IMR-90 (cell line): ENCODE measurements around the gene PPL. TPM values are rescaled to one million over a fixed set of nuclear protein-coding genes. Genes with fewer than 3 reads are reported as not detected.

Experiments
- ATAC-seq: fragments of 200-7000 bp; cut with Tn5 transposase; 2 replicates; pipeline ENCODE4 v1.9.1; 2020; ENCODE audit warnings: low read depth, mild to moderate bottlenecking, moderate library complexity
- BruUV-seq: library from RNA; stranded (reverse); fragments of 400-500 nt; replicated peaks from 2 replicates; lab custom pipeline; 2021; lab: Mats Ljungman, UMichigan
- CTCF ChIA-PET: fragments of 300-600 bp; formaldehyde crosslinking; extraction: SDS; loops from one replicate; lab custom pipeline; 2021; ENCODE audit warnings: antibody characterized with exemption; lab: Yijun Ruan, JAX
- POLR2A ChIA-PET: fragments of 300-600 bp; sonication (Branson Sonifier 250); formaldehyde crosslinking; loops from one replicate; lab custom pipeline; 2022; ENCODE audit warnings: antibody characterized with exemption; ENCODE audit not compliant: unreplicated experiment; lab: Charles Lee
- DNase-seq: peaks from one replicate; pipeline ENCODE4 v3.0.0; 2013
- H2AFZ ChIP-seq: replicated peaks from 2 replicates; pipeline ENCODE3; 2013; ENCODE audit warnings: low read length, mild to moderate bottlenecking; ENCODE audit not compliant: poor library complexity
- H2AK5ac ChIP-seq: 2 replicates; pipeline ENCODE4 v1.6.1; 2013; ENCODE audit warnings: low read depth, low read length, inconsistent platforms
- H2AK9ac ChIP-seq: replicated peaks from 2 replicates; pipeline ENCODE3; 2013; ENCODE audit warnings: mild to moderate bottlenecking, low read depth, low read length, moderate library complexity; ENCODE audit not compliant: poor library complexity
- H2BK120ac ChIP-seq: 2 replicates; pipeline ENCODE4 v1.6.1; 2013; ENCODE audit warnings: low read depth, low read length, inconsistent platforms
- H2BK15ac ChIP-seq: 3 replicates; pipeline ENCODE4 v1.6.1; 2013; ENCODE audit warnings: low read depth, low read length, inconsistent platforms
- H2BK20ac ChIP-seq: 2 replicates; pipeline ENCODE4 v1.6.1; 2013; ENCODE audit warnings: low read depth, mild to moderate bottlenecking, inconsistent platforms, low read length, moderate library complexity
- H2BK5ac ChIP-seq: 2 replicates; pipeline ENCODE4 v1.6.1; 2013; ENCODE audit warnings: mild to moderate bottlenecking, low read depth, low read length, inconsistent platforms; ENCODE audit not compliant: poor library complexity, severe bottlenecking
- H3K14ac ChIP-seq: replicated peaks from 2 replicates; pipeline ENCODE4 v1.6.1; 2013; ENCODE audit warnings: low read depth, low read length, inconsistent platforms
- H3K18ac ChIP-seq: 2 replicates; pipeline ENCODE4 v1.6.1; 2013; ENCODE audit warnings: low read depth, low read length, control low read depth
- H3K23ac ChIP-seq: 2 replicates; pipeline ENCODE4 v1.6.1; 2013; ENCODE audit warnings: low read depth, low read length, inconsistent platforms
- H3K27ac ChIP-seq: 2 replicates; pipeline ENCODE4 v1.5.1; 2013; ENCODE audit warnings: mild to moderate bottlenecking, control low read depth, low read length; ENCODE audit not compliant: insufficient read depth
- H3K27me3 ChIP-seq: 2 replicates; pipeline ENCODE4 v1.6.1; 2013; ENCODE audit warnings: low read length; ENCODE audit not compliant: control insufficient read depth, insufficient read depth
- H3K36me3 ChIP-seq: 2 replicates; pipeline ENCODE4 v1.6.1; 2013; ENCODE audit warnings: low read length, mixed read lengths; ENCODE audit not compliant: control insufficient read depth, insufficient read depth
- H3K4ac ChIP-seq: 2 replicates; pipeline ENCODE4 v1.6.1; 2013; ENCODE audit warnings: low read depth, low read length, inconsistent platforms
- H3K4me1 ChIP-seq: 2 replicates; pipeline ENCODE4 v1.6.1; 2013; ENCODE audit warnings: low read length, mixed read lengths; ENCODE audit not compliant: control insufficient read depth, insufficient read depth
- H3K4me2 ChIP-seq: 2 replicates; pipeline ENCODE4 v1.6.1; 2013; ENCODE audit warnings: low read depth, mild to moderate bottlenecking, control low read depth, low read length, moderate library complexity
- H3K4me3 ChIP-seq: 2 replicates; pipeline ENCODE4 v1.5.1; 2013; ENCODE audit warnings: low read depth, mild to moderate bottlenecking, control low read depth, low read length, moderate library complexity; ENCODE audit not compliant: insufficient read depth
- H3K56ac ChIP-seq: 2 replicates; pipeline ENCODE4 v1.6.1; 2013; ENCODE audit warnings: low read length, inconsistent platforms; ENCODE audit not compliant: insufficient read depth; ENCODE audit errors: extremely low read depth
- H3K79me1 ChIP-seq, 2 experiments: 2 replicates each; pipeline ENCODE4 v1.6.1; 2013; ENCODE audit warnings: low read length in 2 of 2, inconsistent platforms in 1 of 2, low read depth in 1 of 2
- H3K9ac ChIP-seq: 2 replicates; pipeline ENCODE4 v1.6.1; 2013; ENCODE audit warnings: low read depth, low read length, control low read depth
- H3K9me1 ChIP-seq: 2 replicates; pipeline ENCODE4 v1.6.1; 2013; ENCODE audit warnings: low read length, inconsistent platforms; ENCODE audit not compliant: insufficient read depth
- H3K9me3 ChIP-seq: 2 replicates; pipeline ENCODE4 v1.6.1; 2013; ENCODE audit warnings: low read length; ENCODE audit not compliant: control insufficient read depth, insufficient read depth
- H4K20me1 ChIP-seq: 2 replicates; pipeline ENCODE4 v1.6.1; 2013; ENCODE audit warnings: low read length, inconsistent platforms; ENCODE audit not compliant: insufficient read depth
- H4K5ac ChIP-seq: 2 replicates; pipeline ENCODE4 v1.6.1; 2013; ENCODE audit warnings: mild to moderate bottlenecking, low read depth, low read length, control low read depth
- H4K8ac ChIP-seq, 2 experiments: 2 replicates each; pipeline ENCODE4 v1.6.1; 2013; ENCODE audit warnings: low read depth in 2 of 2, low read length in 2 of 2, control low read depth in 1 of 2, inconsistent platforms in 1 of 2
- H4K91ac ChIP-seq: 2 replicates; pipeline ENCODE4 v1.6.1; 2013; ENCODE audit warnings: low read depth, low read length, inconsistent platforms; ENCODE audit not compliant: insufficient read depth
- BHLHE40 ChIP-seq: fragments of 150-350 bp; IDR thresholded peaks from 2 replicates; pipeline ENCODE4 v1.6.1; 2016; ENCODE audit warnings: mild to moderate bottlenecking, low read depth, low read length
- CEBPB ChIP-seq: IDR thresholded peaks from 2 replicates; pipeline ENCODE4 v1.6.1; 2012; ENCODE audit warnings: low read depth, low read length, improper control_type of control experiment
- CHD1 ChIP-seq: IDR thresholded peaks from 2 replicates; pipeline ENCODE4 v1.6.1; 2012; ENCODE audit warnings: low read depth, low read length, improper control_type of control experiment
- FOS ChIP-seq: fragments of 150-350 bp; IDR thresholded peaks from 2 replicates; pipeline ENCODE4 v1.6.1; 2016; ENCODE audit warnings: low read depth, low read length
- MAFK ChIP-seq: IDR thresholded peaks from 2 replicates; pipeline ENCODE4 v1.6.1; 2012; ENCODE audit warnings: low read depth, low read length, improper control_type of control experiment
- MAZ ChIP-seq: IDR thresholded peaks from 2 replicates; pipeline ENCODE4 v1.6.1; 2012; ENCODE audit warnings: low read depth, mild to moderate bottlenecking, low read length, improper control_type of control experiment, moderate library complexity, borderline replicate concordance
- MXI1 ChIP-seq: IDR thresholded peaks from 2 replicates; pipeline ENCODE4 v1.6.1; 2012; ENCODE audit warnings: low read depth, mild to moderate bottlenecking, low read length, moderate library complexity, borderline replicate concordance
- NFE2L2 ChIP-seq: fragments of 150-350 bp; IDR thresholded peaks from 2 replicates; pipeline ENCODE4 v1.6.1; 2016; ENCODE audit warnings: low read depth, mild to moderate bottlenecking, low read length
- POLR2A ChIP-seq: IDR thresholded peaks from 2 replicates; pipeline ENCODE4 v1.6.1; 2012; ENCODE audit warnings: mild to moderate bottlenecking, low read depth, low read length
- RAD21 ChIP-seq: IDR thresholded peaks from 2 replicates; pipeline ENCODE4 v1.6.1; 2012; ENCODE audit warnings: low read length, improper control_type of control experiment
- RCOR1 ChIP-seq: IDR thresholded peaks from 2 replicates; pipeline ENCODE4 v1.6.1; 2012; ENCODE audit warnings: mild to moderate bottlenecking, low read length, improper control_type of control experiment; ENCODE audit not compliant: insufficient replicate concordance
- RFX5 ChIP-seq: IDR thresholded peaks from 2 replicates; pipeline ENCODE4 v1.8.0; 2012; ENCODE audit warnings: low read depth, mild to moderate bottlenecking, low read length, moderate library complexity
- SMC3 ChIP-seq: fragments of 150-350 bp; IDR thresholded peaks from 2 replicates; pipeline ENCODE4 v1.6.1; 2016; ENCODE audit warnings: low read depth, mild to moderate bottlenecking, antibody characterized with exemption, low read length, moderate library complexity
- WGBS, 2 experiments: methylation state at CpG; one replicate each; pipeline versions ENCODE4 v1.1.5 to v1.1.7; 2013; ENCODE audit warnings: missing lambda C conversion rate in 2 of 2; ENCODE audit not compliant: insufficient read length in 1 of 2; ENCODE audit errors: extremely low coverage in 2 of 2; 5-methylcytosine and 5-hydroxymethylcytosine counted together
- dilution Hi-C: fragments of 300-500 bp; cut with HindIII; formaldehyde crosslinking; loops from one replicate; pipeline ENCODE4 v1.14.3; 2018; ENCODE audit warnings: low sequenced_read_pairs; ENCODE audit not compliant: unreplicated experiment
- in situ Hi-C: fragments of 300-500 bp; cut with MboI; formaldehyde crosslinking; loops from 3 replicates; pipeline ENCODE4 v1.14.3; 2019; ENCODE audit warnings: low sequenced_read_pairs, inconsistent platforms, mixed read lengths
- intact Hi-C: fragments of 100-400 bp; cut with micrococcal nuclease; formaldehyde crosslinking; loops from 2 replicates; pipeline ENCODE4 v1.10.0; 2022
- polyA plus RNA-seq, 3 experiments: library from polyadenylated mRNA; depleted of rRNA; stranded (reverse); fragments of >200 nt; gene quantifications; 2 replicates each; pipeline ENCODE4 v1.2.3, GENCODE V29; 2012; ENCODE audit warnings: low replicate concordance in 1 of 3
- total RNA-seq: library from RNA; depleted of rRNA; stranded (reverse); fragments of >200 nt; gene quantifications from 2 replicates; pipeline ENCODE4 v1.2.3, GENCODE V29; 2012
- TF ChIP-seq, protein P1 (sequence below): fragments of 150-350 bp; IDR thresholded peaks from 2 replicates; pipeline ENCODE4 v1.6.1; 2017; ENCODE audit warnings: mild to moderate bottlenecking, antibody characterized with exemption, low read length, low read depth
- TF ChIP-seq, protein P2 (sequence below): conservative IDR thresholded peaks from 2 replicates; pipeline ENCODE4 v1.5.1; 2012; ENCODE audit warnings: mild to moderate bottlenecking, low read depth, low read length, improper control_type of control experiment

Gene PPL
- total and polyA plus RNA-seq, 2 of the 4 experiments (the other 2 are of a cell fraction) = 0.34 to 0.36 TPM

DNA sequence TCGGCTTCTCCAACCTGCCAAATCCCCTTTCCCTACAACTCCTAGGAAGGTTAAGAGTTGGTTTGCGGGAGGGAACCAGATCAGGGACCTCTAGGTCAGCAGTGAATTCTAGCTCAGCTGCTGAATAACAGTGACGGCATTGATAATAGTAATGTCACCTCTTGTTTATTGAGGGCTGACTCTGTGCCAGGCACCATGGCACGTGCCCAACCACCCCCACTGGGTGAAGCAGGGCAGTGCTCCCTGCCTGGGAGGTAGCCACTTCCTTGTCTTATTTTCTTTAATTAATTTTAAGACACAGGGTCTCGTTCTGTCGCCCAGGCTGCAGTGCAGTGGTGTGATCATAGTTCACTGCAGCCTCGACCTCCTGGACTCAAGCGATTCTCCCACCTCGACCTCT, 5.5 kb upstream of the PPL start:
- H3K18ac ChIP-seq = peak overlapping the region; percentile 72
- peak overlapping the region; percentile 94 for H3K27ac ChIP-seq
- no peak overlapping the region for H2AFZ ChIP-seq
- ChIA-PET POLR2A (no interaction called here), CTCF (no interaction called here)
- H3K9me3 ChIP-seq = no peaks in the 10 kb centered on the region
- H3K9me1 ChIP-seq = peaks cover 22% of the 10 kb centered on the region; the same call in 1 of the 2 replicates
- peak overlapping the region; percentile 88 for H2BK5ac ChIP-seq
- peaks cover 29% of the 10 kb centered on the region for H3K4me1 ChIP-seq
- in situ Hi-C loops (loop anchor here (10.0 kb wide), 1 partner anchor 58 kb away; no protein-coding TSS in a partner anchor), dilution Hi-C loops (no loop called here), intact Hi-C loops (loop anchor here (2.0 to 5.0 kb wide), 3 partner anchors 26 to 94 kb away; no protein-coding TSS in a partner anchor)
- H2AK5ac ChIP-seq = peak overlapping the region; percentile 94
- no peak overlapping the region for H3K4me3 ChIP-seq
- H3K56ac ChIP-seq = peak overlapping the region; percentile 72; the same call in 1 of the 2 replicates
- H4K91ac ChIP-seq = peak overlapping the region; percentile 95
- peak overlapping the region; percentile 69; the same call in 2 of the 3 replicates for H2BK15ac ChIP-seq
- peak overlapping the region; percentile 33; the same call in 1 of the 2 replicates for H3K9ac ChIP-seq
- H2BK120ac ChIP-seq = peak overlapping the region; percentile 91
- H4K5ac ChIP-seq = peak overlapping the region; percentile 87
- peak overlapping the region; percentile 1 for H2AK9ac ChIP-seq
- H3K4me2 ChIP-seq = no peak overlapping the region; the same call in 1 of the 2 replicates
- peak overlapping the region; percentile 56 to 65 for H4K8ac ChIP-seq
- H3K23ac ChIP-seq = peak overlapping the region; percentile 1; the same call in 1 of the 2 replicates
- peak overlapping the region; percentile 80; the same call in 1 of the 2 replicates for H3K14ac ChIP-seq
- ATAC-seq = no peak
- peak overlapping the region; percentile 83 for H2BK20ac ChIP-seq
- no peak for DNase-seq
- H3K4ac ChIP-seq = peak overlapping the region; percentile 91
- no peak for TF ChIP-seq RAD21
- TF ChIP-seq, protein P1, sequence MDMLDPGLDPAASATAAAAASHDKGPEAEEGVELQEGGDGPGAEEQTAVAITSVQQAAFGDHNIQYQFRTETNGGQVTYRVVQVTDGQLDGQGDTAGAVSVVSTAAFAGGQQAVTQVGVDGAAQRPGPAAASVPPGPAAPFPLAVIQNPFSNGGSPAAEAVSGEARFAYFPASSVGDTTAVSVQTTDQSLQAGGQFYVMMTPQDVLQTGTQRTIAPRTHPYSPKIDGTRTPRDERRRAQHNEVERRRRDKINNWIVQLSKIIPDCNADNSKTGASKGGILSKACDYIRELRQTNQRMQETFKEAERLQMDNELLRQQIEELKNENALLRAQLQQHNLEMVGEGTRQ = no peak
- TF ChIP-seq NFE2L2 = no peak
- TF ChIP-seq, protein P2, sequence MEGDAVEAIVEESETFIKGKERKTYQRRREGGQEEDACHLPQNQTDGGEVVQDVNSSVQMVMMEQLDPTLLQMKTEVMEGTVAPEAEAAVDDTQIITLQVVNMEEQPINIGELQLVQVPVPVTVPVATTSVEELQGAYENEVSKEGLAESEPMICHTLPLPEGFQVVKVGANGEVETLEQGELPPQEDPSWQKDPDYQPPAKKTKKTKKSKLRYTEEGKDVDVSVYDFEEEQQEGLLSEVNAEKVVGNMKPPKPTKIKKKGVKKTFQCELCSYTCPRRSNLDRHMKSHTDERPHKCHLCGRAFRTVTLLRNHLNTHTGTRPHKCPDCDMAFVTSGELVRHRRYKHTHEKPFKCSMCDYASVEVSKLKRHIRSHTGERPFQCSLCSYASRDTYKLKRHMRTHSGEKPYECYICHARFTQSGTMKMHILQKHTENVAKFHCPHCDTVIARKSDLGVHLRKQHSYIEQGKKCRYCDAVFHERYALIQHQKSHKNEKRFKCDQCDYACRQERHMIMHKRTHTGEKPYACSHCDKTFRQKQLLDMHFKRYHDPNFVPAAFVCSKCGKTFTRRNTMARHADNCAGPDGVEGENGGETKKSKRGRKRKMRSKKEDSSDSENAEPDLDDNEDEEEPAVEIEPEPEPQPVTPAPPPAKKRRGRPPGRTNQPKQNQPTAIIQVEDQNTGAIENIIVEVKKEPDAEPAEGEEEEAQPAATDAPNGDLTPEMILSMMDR = no peak
- TF ChIP-seq MAZ = no peak
- no peak for TF ChIP-seq CHD1
- no peak for TF ChIP-seq FOS
- TF ChIP-seq MAFK = no peak
- TF ChIP-seq RFX5 = no peak
- TF ChIP-seq POLR2A = no peak
- no peak for TF ChIP-seq RCOR1
- no peak for TF ChIP-seq CEBPB
- TF ChIP-seq BHLHE40 = no peak
- TF ChIP-seq SMC3 = no peak
- no peak for TF ChIP-seq MXI1
- BruUV-seq = no TSS peak
- no peaks in the 10 kb centered on the region for H3K36me3 ChIP-seq
- no CpG with 5 or more reads among the region's 9 CpGs for WGBS, 2 experiments
- no peaks in the 10 kb centered on the region for H3K79me1 ChIP-seq
- peaks cover 8% of the 10 kb centered on the region for H3K27me3 ChIP-seq
- H4K20me1 ChIP-seq = 0 out of 2 replicates have a peak, but pooled peaks cover 3% of the 10 kb centered on the region
